ENCODE results near the gene GATA5.

Gene GATA5

DNA sequence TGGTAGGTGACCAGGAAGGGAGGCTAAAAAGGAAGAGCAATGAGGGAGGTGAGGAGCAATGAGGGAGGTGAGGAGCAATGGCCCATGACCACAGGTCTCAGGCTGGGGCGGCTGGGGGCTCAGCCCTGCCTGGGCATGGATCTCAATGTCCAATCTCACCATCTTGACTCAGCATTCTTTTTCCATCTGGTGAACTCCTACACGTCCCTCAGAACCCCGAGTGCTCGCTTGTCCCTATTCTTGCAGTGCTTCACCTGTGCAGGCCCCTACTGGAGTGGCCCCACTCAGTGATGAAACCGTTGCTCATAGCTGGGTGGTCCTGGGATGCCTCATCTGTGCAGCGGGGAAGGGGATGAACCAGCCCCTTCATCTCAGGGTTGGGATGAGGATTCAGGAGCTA, 31.5 kb downstream of the GATA5 start:
- DNase-seq (ENCODE audit: low read depth): no peak
- TF ChIP-seq, protein P1, sequence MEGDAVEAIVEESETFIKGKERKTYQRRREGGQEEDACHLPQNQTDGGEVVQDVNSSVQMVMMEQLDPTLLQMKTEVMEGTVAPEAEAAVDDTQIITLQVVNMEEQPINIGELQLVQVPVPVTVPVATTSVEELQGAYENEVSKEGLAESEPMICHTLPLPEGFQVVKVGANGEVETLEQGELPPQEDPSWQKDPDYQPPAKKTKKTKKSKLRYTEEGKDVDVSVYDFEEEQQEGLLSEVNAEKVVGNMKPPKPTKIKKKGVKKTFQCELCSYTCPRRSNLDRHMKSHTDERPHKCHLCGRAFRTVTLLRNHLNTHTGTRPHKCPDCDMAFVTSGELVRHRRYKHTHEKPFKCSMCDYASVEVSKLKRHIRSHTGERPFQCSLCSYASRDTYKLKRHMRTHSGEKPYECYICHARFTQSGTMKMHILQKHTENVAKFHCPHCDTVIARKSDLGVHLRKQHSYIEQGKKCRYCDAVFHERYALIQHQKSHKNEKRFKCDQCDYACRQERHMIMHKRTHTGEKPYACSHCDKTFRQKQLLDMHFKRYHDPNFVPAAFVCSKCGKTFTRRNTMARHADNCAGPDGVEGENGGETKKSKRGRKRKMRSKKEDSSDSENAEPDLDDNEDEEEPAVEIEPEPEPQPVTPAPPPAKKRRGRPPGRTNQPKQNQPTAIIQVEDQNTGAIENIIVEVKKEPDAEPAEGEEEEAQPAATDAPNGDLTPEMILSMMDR (IDR thresholded peaks at IDR 0.05; ENCODE audit: low read depth, low read length, missing control alignments): no peak
- no peak overlapping the region for H3K4me3 ChIP-seq (ENCODE audit: low read depth, low read length)

- DNase-seq (ENCODE audit: low read depth): no peak
- TF ChIP-seq, protein P1 (IDR thresholded peaks at IDR 0.05; ENCODE audit: low read depth, low read length, missing control alignments): no peak
- no peak overlapping the region for H3K4me3 ChIP-seq (ENCODE audit: low read depth, low read length)
These were observed 33.7 kb downstream of the GATA5 start for GRCh38 chr20:62441987-62442539.

DNA sequence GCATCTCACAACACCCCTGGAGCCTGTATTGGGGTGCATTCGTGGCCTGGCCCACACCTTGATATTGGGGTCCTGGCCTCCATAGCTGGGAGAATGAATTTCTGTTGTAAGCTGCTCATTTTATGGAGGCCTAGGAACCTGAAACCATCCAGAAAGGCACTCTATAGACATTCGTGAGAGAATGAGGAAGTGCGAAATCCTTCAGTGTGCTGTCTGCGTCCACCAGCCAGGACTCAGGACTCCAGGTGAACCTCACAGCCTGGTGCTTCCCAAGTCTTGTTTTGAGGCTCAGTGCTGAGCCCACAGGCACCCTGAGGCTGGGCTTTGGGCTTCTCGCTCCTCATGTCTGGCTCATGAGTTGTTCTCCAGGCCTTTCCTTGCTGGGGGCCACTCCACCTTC, 36.6 kb downstream of the GATA5 start:
- no peak for DNase-seq (ENCODE audit: low read depth)

GRCh38 chr20:62437927-62438326, 37.9 kb downstream of the GATA5 start:
- no peak overlapping the region for H3K4me3 ChIP-seq (ENCODE audit: low read depth, low read length)
- no peak for DNase-seq (ENCODE audit: low read depth)
- TF ChIP-seq, protein P1 (IDR thresholded peaks at IDR 0.05; ENCODE audit: low read depth, low read length, missing control alignments): no peak

More for the DNA sequence above, 36.6 kb downstream of the GATA5 start:
- TF ChIP-seq, protein P1 (IDR thresholded peaks at IDR 0.05; ENCODE audit: low read depth, low read length, missing control alignments): no peak
- H3K4me3 ChIP-seq (ENCODE audit: low read depth, low read length): no peak overlapping the region

DNA sequence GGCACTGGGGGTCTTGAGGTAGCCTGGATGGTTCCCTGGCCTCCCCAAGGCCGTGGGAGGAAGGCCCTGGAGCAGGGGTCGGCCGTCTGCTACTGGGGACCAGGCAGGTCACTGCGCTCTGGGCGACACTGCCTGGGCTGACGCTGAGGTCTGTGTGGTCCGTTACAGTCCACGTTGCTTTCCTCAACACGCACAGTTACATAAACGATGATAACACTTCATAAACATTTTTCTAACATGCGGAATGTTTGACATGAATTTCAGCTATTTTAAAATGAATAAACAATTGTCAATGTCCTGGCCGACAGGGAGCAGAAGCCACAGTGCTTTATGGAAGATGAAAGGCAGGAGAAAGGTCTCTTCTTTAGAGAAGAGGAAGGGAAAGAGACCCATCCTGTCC, 38.3 kb downstream of the GATA5 start:
- no peak for DNase-seq (ENCODE audit: low read depth)
- H3K4me3 ChIP-seq (ENCODE audit: low read depth, low read length): no peak overlapping the region
- TF ChIP-seq, protein P1 (IDR thresholded peaks at IDR 0.05; ENCODE audit: low read depth, low read length, missing control alignments): no peak

- no peak for DNase-seq (ENCODE audit: low read depth)
- no peak overlapping the region for H3K4me3 ChIP-seq (ENCODE audit: low read depth, low read length)
- TF ChIP-seq, protein P1 (IDR thresholded peaks at IDR 0.05; ENCODE audit: low read depth, low read length, missing control alignments): no peak
These were observed 39.1 kb downstream of the GATA5 start for GRCh38 chr20:62436692-62437091.

All from GM12864 (cell line).